Stimulated activated CD4-positive, alpha-beta T cell treated with anti-CD3 and anti-CD28 coated beads, Interleukin-15, amount 100 ng/mL, for 48 hours (primary cell): ENCODE measurements around the gene LMX1B.

Experiments used
- DNase-seq, 2 donors: peaks; one replicate each; pipeline ENCODE4 v3.0.0-alpha.2; 2020; ENCODE audit warnings: low read depth in 2 of 2

The LMX1B gene

DNA sequence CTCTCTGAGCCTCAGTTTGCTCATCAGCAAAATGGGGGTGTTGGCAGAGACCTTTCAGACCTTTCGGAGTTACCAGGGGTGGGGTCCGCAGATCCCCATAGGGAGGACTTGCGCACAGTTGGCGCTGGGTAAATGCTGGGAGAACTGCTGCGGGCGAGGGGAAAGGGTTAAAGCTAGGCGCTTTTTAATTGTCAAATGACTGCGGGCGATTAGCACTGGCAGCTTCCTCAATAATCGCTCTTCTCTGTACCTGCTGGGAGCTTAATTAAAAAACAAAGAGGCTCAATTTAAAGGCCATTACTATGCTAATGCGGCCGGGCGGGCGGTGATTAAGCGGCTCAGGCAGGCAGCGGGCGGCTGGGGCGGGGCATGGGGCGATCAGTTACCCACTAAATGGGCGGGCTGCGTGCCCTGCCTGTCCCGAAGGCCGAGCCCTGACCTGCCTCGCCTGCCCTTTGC lies 63.0 kb downstream of the LMX1B start:
- no peak for DNase-seq

DNA sequence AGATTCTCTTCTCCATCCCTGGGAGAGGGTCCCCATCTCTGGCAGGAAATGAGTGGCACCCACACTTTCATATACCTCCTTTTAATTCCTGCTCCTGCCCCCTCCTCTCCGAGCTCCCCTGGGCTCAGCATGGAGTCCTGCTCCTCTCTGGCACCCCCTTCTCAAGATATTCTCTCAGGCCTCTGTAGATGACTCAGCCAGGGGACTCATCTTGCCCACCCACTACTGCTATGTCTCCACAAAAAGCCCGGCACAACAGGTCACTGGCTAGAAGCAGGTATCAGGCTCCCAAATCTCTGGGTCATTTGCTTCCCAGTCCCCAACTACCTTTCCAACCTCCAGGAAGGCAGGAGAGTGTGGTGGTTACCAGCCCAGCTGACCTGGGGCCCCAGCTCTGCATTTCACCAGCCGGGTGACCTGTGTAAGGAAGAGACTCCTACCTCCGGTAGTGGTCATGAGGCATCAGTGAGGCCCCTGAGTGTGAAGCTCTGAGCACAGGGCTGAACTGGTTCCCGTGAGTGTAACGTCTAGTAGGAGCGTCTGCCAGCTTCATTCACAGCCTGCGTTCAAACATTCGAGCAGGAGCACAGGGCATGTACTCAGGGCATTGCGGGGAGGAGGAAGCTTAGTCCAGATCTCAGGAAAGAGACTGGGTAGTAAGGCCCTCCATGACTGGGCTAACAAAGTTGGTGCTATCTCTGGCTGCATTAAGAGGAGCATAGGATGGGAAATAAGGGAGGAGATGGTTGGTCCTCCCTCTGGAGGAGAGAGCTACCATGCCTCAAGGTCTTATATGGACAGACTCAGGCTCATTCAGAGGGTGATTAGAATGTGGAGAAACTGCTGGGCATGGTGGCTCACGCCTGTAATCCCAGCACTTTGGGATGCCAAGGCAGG lies 63.7 kb downstream of the LMX1B start:
- DNase-seq: no peak

DNA sequence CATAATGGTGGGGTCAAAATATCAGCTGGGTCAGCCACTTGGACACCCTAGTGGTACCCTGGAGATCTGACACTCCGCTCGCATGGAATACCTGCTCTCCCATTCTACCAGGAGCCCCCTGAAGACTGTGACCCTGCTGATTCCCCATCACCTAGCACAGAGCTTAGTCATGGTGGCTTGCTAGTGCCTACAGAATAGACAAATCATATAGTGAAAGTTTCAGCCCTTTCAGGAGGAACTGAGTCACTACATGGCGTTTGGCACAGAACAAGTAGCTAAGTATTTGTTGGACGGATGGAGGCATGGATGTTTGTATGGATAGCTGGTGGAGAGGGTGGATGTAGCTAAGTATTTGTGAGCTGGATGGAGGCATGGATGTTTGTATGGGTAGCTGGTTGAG lies 65.3 kb downstream of the LMX1B start:
- DNase-seq: no peak

DNA sequence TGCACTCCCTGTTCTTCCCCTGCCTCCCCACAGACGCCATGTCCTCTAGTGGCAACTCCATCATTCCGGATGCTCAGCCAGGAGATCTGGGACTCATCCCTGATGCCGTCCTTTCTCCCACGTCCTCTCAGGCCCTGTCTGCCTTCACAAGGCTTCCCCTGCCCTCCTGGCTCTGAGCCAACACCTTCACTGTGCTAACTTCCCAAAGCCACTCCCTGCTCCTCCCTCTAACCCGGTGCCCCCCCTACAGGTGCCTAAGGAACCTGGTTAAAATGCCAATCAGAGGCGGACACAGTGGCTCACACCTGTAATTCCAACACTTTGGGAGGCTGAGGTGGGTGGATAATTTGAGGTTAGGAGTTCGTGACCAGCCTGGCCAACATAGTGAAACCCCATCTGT lies 67.6 kb downstream of the LMX1B start:
- no peak for DNase-seq

DNA sequence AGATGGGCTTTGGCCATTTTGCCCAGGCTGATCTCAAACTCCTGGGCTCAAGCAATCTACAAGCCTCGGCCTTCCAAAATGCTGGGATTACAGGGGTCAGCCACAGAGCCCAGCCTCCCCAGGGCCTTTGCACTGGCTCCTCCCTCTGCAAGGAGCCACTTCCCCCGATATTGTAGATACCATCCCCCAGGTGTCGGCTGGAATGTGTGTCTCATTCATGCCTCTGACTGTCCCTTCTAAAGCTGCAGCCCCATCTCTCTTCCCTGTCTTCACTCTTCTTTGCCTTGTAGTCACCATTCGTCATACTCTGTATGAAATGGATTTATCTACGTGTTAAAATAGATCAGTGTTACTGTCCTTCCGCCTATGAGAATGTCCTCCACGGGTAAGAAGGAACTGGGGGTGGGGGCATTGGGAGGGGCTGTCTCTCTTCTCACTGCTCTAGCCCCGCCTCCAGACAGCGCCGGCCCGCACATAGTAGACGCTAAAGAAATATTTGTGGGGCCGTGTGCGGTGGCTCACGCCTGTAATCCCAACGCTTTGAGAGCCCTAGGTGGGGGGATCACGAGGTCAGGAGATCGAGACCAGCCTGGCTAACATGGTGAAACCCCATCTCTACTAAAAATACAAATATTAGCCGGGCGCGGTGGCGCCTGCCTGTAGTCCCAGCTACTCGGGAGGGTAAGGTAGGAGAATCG lies 68.5 kb downstream of the LMX1B start:
- DNase-seq: no peak

DNA sequence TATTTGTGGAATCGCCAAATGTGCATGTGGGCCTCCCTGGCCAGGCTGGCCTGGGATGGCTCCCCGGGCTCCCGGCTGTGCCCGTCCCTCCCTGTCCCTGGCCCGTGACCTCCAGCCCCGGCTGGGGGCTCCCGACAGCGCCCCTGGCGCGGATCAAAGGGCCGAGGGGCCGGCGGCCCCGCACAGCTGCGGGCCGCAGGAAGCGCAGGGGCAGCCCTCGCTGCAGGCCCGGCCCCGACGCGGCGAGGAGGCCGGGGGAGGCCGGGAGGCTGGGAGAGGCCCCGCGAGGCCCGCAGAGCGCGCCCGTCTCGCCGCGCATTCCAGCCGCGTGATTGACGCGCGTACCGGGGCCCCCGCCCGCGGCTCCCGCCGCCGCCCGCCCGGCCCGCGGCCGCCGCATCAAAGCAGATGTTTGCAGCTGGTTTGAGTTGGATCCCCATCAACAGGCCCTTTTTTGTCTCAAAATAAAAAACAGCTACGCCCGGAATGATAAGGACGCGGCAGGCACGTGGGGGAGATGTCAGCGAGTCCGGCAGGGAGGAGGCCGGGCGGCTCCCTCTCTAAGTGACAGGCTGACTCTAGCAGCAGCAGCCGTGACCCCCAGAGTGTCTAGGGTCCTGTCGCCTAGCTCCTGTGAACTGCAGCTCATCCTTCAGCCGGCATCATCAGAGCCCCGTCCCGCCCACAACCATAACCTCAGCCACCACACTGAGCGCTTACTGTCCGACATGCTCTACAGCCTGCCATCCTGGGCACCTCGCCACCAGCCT lies 69.4 kb downstream of the LMX1B start:
- DNase-seq: no peak

DNA sequence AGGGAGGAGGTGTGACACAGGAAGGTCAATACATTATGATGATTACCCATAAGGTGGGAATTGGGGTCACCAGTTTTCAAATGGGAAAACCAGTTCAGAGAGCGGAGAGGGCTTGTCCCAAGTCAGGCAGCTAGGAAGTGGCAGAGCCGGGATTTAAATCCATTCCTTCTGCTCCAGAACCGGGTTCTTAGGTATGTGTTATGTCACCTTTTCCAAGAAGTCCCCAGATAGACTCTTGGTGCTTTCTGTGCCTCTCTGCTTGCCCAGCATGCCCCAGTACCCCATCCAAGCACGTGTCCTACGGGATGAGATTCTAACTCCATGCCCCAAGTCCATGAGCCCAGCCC lies 69.9 kb downstream of the LMX1B start:
- no peak for DNase-seq

DNA sequence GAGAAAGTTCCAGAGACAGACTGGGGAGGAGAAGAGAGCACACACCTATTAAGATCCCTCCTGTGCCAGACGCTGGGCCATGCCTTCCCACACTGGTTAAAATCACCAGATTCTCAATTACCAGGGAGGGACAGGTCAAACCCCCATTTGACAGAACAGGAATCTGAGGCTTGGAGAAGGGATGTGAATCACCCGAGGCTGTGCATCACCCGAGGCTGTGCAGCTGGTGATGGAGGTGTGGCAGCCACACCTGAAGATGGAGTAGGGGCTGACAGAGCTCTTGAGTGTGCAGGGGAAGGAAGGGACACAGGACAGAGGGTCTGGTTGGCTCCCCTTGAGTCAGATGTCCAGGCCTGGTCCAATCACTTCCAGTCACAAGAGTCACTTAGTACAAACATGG lies 70.6 kb downstream of the LMX1B start:
- no peak for DNase-seq

DNA sequence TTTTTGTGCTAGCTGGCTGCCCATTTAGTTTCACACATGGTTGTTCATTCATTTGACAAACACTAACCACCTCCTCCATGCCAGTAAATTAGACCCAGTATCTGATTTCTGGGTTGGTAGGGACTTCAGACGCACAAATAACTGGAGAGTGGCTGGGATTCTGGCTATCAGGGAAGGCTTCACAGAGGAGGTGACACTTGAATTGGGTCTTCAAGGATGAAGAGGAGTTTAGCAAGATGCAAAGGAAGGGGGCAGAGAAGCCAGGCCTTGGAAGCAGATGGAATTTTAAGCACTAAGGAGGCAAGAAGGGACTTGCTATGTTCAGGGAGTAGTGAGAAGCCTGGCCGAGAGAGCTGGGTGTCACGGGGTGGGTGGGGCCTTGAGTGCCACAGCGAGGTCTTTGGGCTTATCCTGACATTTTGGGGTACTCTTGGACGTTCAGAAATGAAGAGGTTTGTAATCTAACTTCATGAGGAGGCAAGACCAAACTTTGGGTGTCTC lies 71.3 kb downstream of the LMX1B start:
- no peak for DNase-seq

DNA sequence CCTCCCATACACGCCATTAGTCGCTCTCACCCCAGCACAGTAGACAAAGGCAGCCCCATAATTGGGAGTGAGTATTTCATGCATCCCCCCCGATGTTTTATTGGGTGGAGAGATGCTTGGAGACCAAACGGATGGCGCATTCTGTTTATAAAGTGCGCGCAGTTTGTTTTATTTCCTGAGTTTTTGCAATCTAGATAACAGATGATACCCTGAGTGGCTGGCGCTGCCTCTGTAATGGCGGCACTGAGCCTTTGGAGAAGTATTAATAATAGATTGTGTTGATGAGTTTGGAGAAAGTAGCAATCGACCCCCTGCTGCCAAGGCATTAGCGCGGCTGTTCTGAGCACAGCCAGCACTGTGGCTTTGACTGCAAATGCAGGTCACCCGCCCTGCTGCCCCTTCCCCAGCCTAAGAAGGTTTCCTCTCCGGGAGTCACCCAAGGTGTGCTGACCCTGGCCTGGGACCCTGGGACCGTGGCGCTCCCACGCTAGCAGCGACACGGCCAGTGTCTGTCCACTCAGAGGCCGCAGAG lies 74.3 kb downstream of the LMX1B start:
- DNase-seq: no peak

DNA sequence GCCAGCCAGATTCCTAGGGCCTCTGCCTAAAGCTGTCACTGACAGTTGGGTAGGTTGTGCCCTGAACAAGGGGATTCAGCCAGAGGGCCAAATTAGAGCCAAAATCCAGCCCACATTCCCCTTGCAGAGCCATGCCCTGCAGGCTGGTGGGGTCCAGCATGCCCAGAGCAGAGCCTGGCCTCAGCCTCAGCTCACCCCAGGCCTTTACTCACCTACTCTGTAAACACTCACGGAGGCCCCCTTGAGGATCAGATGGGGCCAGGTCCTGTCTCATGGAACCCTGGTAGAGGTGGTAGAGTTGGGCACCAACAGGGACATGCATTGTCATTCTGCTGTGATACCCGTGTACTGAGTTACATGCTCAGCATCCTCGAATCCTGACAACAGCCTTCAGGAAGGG lies 74.9 kb downstream of the LMX1B start:
- no peak for DNase-seq

DNA sequence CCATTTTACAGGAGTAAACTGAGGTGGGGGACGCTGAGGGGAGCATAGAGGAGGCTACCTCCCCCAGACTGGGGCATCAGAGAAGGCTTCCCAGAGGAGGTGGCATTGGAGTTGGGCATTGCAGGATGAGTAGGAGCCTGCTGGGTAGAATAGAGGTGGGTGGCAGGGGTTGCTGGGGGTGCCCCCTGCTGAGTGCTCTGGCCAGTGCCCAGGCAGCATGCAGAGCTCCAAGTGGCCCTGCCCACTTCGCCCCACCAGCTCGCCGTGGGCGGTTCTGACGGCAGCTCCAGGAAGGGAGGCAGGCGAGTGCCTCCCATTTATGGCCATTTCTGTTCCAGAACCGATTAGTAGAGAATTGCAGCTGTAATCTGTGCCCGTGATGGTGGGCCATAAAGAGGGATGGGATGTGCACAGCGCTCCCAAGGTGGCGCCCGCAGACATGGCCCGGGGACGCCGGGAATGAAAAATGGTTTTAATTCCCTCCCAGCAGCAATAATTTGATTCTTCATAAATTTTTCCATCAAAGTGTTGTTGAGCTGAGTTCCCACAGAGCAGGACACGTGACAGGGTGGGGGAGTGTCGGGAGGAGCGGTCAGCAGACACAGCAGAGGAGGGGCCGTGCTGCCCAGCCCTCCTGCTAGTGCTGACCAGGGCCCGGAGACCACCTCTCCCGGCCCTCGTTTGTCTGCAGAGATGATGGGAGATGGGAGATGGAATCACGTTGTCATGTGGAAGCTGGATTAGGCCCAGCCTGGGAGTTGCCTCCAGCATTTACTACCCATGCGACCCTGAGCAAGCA lies 75.5 kb downstream of the LMX1B start:
- DNase-seq: no peak

DNA sequence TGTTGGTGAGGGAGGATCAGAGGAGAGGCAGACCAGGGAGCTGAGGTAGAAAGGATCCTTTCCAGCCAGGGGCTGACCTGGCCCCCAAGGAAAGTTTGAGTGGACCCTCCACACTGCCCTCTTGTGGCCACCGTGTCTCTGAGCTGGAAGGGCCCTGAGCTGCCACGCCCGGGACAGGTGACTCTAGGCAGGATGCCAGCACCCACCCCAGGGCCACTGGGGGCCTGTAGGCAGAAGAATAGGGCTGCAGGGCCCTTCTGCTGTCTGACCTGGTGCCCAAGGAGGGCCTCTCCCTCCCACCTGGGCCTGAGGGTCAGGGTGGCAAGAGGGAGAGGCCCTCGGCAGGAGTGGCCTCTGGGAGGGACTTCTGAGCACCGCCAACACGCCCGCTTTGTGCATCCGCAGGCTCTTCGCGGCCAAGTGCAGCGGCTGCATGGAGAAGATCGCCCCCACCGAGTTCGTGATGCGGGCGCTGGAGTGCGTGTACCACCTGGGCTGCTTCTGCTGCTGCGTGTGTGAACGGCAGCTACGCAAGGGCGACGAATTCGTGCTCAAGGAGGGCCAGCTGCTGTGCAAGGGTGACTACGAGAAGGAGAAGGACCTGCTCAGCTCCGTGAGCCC lies 76.8 kb downstream of the LMX1B start:
- peak; percentile 31 to 56 for DNase-seq

DNA sequence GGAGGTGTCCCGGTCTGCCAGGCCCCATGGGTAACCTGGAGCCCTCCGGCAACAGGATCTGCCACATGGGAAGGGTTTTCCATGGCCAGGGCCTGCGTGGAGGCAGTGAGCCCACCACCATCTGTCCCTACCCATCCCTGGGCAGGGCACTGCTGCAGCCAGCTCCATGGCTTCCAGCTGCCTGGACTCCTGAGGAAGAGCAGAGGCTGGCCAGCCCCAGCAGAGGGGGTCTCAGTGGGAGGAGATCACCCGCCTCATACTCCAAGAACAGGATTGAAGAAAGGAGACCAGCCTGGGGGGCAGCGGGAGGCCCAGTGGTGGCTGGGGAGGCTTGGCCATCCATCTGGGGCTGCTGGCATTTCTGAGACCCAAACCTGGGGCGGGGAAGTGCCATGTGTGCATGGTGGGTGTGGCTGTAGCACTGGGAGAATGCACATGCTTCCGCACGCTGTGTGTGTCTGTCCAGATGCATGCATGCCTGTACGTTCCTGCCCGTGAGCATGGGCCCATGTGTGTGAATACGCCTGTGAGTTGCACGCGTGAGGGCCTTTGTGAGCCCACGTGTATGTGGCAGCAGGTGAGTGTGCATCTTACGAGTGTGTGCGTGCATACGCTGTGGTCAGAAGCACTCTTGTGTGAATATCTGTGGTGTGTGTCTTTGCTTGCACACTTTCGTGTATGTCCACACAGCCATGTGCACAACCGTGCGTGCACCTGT lies 78.5 kb downstream of the LMX1B start:
- no peak for DNase-seq

DNA sequence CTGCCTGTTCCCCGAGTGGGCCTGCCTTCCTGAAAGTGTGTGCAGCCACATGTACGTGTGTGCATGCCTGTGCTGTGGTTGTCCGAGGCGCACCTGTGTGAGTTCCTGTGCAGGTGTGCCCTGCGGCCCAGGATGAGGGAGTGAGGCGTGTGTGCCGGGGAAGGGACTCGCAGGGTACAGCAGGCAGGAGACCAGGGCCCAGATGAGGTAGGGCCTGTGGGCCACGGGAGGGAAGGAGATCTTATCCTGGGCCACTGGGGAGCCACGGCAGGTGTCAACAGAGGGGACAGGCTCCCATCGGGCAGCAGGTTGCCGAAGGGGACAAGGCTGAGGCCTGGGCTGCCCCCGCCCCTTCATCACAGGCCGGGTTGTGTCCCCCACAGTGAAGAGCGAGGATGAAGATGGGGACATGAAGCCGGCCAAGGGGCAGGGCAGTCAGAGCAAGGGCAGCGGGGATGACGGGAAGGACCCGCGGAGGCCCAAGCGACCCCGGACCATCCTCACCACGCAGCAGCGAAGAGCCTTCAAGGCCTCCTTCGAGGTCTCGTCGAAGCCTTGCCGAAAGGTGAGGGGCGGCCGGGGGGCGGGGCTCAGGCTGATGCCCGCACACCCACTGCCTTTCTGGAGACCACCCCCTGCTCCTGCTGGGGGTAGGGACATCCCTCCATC lies 79.2 kb downstream of the LMX1B start:
- no peak for DNase-seq

DNA sequence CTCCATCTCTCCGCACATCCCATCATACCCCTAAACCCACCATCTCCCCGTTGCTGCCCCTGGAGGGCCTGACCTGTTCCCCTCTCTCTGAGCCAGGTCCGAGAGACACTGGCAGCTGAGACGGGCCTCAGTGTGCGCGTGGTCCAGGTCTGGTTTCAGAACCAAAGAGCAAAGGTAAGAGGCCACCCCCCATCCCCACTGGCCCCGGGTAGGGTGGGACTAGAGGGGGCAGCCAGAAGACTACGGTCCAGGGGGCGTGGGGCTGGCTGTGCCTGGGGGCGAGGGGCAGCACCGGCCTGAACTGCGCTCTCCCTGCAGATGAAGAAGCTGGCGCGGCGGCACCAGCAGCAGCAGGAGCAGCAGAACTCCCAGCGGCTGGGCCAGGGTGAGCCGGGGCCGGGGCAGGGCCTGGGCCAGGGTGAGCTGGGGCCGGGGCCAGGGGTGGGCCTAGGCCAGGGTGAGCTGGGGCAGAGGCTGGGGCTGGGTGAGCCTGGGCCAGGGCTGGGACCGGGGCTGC lies 79.8 kb downstream of the LMX1B start:
- DNase-seq: no peak

DNA sequence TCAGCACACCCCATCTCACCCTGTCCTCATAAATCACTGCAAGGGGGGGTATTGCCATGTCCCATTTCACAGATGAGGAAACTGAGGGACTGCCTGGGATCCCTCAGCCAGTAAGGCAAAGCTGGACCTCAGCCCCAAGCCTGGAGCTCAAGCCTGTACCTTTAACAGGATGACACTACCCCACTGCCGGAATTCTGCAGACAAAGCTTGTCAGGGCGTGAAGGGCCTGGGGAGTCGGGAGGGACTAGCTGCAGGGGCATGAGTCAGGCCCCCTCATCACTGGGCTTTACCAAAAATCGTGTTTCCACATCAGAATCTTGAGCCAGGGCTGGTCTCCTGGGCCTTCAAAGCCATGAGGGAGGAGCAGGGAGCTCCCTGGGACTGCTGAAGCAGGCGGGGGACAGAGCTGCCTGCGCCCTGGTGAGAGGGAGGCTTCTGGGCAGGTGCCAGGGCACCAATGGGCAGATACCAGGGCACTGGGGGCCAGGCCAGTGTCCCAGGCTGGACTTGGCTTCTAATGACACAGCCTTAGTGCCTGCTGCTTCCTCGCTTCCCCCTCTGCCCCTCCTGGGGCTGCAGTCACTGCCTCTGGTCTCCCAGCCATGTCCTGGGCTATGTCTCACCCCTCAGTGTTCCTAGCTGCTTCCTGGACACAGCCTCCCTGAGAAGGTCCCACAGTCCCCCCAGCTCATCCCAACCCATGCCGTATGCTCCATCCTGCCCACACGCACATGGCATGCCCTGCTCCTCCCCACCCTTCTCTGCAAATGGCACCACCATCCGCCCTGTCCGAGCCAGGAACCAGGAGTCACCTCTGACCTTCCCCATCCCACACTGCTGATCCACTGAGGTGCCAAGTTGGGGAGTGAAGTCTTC lies 80.7 kb downstream of the LMX1B start:
- no peak for DNase-seq

DNA sequence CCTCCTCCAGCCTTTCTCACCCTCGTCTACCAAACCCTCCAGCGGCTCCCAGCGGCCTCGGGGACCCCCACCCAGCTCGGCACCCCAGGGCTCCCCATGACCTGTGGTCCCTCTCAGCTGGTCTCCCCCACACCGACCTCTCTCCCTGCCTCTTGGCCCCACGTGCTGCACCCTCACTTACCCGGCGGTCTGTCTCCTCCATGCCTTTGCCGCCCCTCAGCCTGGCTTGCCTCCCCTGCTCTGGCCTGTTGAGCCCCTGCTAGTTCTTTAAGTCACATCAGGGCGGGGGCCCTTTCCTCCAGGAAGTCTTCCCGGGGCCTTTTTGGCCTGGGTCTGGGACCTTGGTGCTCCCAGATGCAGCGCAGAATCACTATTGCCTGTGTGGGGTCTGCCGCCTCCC lies 81.5 kb downstream of the LMX1B start:
- DNase-seq: no peak
